Measurements from ENCODE around the gene OR5A2.
"Not testable (repeated sequence)": the region's sequence is repeated elsewhere in the genome, so short reads cannot be mapped to it uniquely, and the experiment has no call there.

The OR5A2 gene

DNA sequence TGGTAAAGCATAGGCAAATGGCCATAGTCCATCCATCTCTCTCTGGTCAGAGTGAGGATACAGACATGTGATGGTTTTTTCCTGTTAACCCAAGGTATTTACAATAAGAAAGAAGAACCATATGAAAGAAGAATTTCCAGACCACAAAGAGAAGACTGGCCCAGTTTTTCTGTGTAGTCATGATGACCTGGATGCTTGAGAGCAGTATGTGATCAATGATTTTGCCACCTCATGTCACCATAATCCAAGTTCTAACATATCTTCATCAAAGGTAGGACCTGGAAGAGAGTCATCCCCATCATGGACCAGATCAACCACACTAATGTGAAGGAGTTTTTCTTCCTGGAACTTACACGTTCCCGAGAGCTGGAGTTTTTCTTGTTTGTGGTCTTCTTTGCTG lies 30.4 kb upstream of the OR5A2 start, which contains the start of gene OR4D6:
Gene OR4D6, plus strand, starts transcription at position 301 of the 400 bp plus-strand sequence. Its CDS starts 0 bp downstream, at position 301.
- TF ChIP-seq, protein P1, sequence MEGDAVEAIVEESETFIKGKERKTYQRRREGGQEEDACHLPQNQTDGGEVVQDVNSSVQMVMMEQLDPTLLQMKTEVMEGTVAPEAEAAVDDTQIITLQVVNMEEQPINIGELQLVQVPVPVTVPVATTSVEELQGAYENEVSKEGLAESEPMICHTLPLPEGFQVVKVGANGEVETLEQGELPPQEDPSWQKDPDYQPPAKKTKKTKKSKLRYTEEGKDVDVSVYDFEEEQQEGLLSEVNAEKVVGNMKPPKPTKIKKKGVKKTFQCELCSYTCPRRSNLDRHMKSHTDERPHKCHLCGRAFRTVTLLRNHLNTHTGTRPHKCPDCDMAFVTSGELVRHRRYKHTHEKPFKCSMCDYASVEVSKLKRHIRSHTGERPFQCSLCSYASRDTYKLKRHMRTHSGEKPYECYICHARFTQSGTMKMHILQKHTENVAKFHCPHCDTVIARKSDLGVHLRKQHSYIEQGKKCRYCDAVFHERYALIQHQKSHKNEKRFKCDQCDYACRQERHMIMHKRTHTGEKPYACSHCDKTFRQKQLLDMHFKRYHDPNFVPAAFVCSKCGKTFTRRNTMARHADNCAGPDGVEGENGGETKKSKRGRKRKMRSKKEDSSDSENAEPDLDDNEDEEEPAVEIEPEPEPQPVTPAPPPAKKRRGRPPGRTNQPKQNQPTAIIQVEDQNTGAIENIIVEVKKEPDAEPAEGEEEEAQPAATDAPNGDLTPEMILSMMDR (IDR thresholded peaks at IDR 0.05; ENCODE audit: low read depth, low read length, missing control alignments): no peak
- Histone ChIP-seq H3K4me3 (ENCODE audit: low read depth, low read length) (no peak within 1 kb of the TSS), H3K27ac (no peak within 1 kb of the TSS), H3K27me3 (replicated peaks) (no peaks in the 10 kb centered on the region), H3K36me3 (replicated peaks) (no peaks in the 10 kb centered on the region)
- DNase-seq: no peak
- in situ Hi-C loops (cut with HindIII; ENCODE audit: low pct_ligation_motif_present, low sequenced_read_pairs): no loop called here

DNA sequence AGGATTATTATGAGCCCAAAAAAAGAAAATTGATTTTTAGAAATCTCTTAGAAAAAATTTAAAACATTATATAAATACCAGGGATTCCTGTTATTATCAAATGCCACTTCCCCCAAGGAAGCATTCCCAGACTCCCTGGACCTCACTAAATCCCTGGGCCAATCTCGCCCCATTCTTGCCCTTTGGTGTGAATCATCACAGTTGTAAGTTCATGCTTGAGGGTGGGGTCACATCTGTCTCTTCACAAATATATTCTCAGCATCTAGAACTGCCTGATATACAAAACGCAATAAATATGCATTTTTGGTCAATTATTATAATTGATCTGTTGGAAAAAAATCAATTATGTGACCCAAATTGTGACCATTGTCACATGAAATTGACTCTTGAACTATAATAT lies 22.3 kb upstream of the OR5A2 start:
- DNase-seq: no peak
- Histone ChIP-seq H3K4me3 (ENCODE audit: low read depth, low read length) (no peak overlapping the region), H3K27me3 (replicated peaks) (no peaks in the 10 kb centered on the region), H3K27ac (no peak overlapping the region), H3K36me3 (replicated peaks) (no peaks in the 10 kb centered on the region)
- TF ChIP-seq, protein P1 (IDR thresholded peaks at IDR 0.05; ENCODE audit: low read depth, low read length, missing control alignments): no peak
- in situ Hi-C loops (cut with HindIII; ENCODE audit: low pct_ligation_motif_present, low sequenced_read_pairs): no loop called here

DNA sequence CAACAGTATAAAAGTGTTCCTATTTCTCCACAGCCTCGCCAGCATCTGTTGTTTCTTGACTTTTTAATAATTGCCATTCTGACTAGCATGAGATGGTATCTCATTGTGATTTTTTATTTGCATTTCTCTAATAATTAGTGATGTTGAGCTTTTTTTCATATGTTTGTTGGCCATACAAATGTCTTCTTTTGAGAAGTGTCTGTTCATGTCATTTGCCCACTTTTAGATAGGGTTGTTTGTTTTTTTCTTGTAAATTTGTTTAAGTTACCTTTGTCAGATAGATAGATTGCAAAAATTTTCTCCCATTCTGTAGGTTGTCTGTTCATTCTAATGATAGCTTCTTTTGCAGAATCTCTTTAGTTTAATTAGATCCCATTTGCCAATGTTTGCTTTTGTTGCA lies 19.4 kb upstream of the OR5A2 start:
- H3K27ac ChIP-seq; H3K36me3 ChIP-seq (replicated peaks); DNase-seq; H3K4me3 ChIP-seq (ENCODE audit: low read depth, low read length); H3K27me3 ChIP-seq (replicated peaks); in situ Hi-C loops (cut with HindIII; ENCODE audit: low pct_ligation_motif_present, low sequenced_read_pairs): not testable (repeated sequence)

DNA sequence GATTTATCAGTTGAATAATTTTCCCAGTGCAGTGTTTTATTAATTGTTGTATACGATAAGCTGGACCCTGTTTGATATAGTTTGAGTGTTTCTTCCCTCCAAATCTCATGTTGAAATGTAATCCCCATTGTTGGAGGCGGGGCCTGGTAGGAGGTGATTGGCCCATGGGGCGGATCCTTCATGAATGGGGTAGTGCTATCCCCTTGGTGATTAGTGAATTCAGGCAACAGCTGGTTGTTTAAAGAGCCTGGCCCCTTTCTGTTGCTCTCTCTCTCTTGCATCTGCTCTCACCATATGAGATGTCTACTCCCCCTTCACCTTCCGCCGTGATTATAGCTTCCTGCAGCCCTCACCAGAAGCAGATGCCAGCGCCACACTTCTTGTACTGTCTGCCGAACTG lies 11.6 kb upstream of the OR5A2 start:
- Histone ChIP-seq H3K27me3 (replicated peaks) (no peaks in the 10 kb centered on the region), H3K36me3 (replicated peaks) (no peaks in the 10 kb centered on the region), H3K27ac (no peak overlapping the region), H3K4me3 (ENCODE audit: low read depth, low read length) (no peak overlapping the region)
- in situ Hi-C loops (cut with HindIII; ENCODE audit: low pct_ligation_motif_present, low sequenced_read_pairs): no loop called here
- DNase-seq: no peak
- TF ChIP-seq, protein P1 (IDR thresholded peaks at IDR 0.05; ENCODE audit: low read depth, low read length, missing control alignments): no peak

DNA sequence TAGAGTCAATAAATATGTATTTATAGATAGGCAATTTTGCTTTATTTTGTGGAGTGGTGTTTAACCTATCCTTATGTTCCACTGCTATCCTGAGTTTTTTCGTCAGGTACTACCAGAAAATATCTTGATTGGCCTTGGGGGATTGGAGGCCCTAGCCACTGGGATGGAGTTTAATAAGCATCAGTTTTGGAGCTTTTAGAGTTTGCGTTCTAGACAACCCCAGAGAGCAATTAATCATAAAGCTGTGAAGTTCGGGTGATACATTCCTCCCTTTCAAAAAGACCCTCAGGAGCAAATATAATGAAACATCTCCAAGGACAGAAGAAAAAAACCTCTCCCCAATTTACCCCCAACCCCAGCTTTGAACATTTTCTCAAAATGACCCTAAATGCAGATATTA lies 10.0 kb upstream of the OR5A2 start, which contains the start of gene OR5A1:
Gene OR5A1, plus strand, starts transcription at position 301 of the 400 bp plus-strand sequence. CDS start 6,700 bp downstream, outside the sequence.
- in situ Hi-C loops (cut with HindIII; ENCODE audit: low pct_ligation_motif_present, low sequenced_read_pairs): no loop called here
- Histone ChIP-seq H3K27ac (no peak within 1 kb of the TSS), H3K4me3 (ENCODE audit: low read depth, low read length) (no peak within 1 kb of the TSS), H3K27me3 (replicated peaks) (no peaks in the 10 kb centered on the region), H3K36me3 (replicated peaks) (no peaks in the 10 kb centered on the region)
- TF ChIP-seq, protein P1 (IDR thresholded peaks at IDR 0.05; ENCODE audit: low read depth, low read length, missing control alignments): no peak
- DNase-seq: no peak

DNA sequence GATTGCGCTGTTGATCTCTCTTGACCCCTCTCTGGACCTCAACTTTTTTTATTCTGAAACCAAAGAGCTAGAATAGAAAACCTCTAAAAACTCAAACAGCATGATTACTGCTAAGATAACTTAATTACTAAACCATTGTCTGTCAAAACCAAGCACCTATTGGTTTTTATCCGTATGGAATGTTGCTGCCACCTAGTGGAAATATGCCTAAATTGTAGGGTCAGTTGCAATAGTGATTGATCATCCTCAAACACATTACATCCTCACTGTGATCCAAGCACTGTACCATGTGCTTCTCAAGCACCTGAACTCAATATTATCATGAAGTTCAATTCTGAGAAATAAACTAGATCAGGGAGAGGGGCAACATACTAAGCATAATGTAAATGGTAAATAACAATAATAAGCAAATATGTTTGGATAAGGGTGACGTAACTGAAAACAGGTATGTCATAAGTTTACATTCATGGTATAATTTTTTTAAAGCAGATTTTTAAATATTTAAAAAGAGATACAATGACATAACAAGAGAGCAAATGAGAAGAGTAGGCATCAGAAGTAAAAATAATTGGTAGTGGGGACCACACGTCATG lies 3.8 kb upstream of the OR5A2 start:
- no peaks in the 10 kb centered on the region for H3K27me3 ChIP-seq (replicated peaks)
- H3K27ac ChIP-seq: no peak overlapping the region
- H3K36me3 ChIP-seq (replicated peaks): no peaks in the 10 kb centered on the region
- no peak overlapping the region for H3K4me3 ChIP-seq (ENCODE audit: low read depth, low read length)
- DNase-seq: peak; percentile 37
- TF ChIP-seq, protein P1 (IDR thresholded peaks at IDR 0.05; ENCODE audit: low read depth, low read length, missing control alignments): peak; percentile 62
- in situ Hi-C loops (cut with HindIII; ENCODE audit: low pct_ligation_motif_present, low sequenced_read_pairs): no loop called here

Data from brain microvascular endothelial cell (primary cell).